Activated T-helper 1 cell treated with anti-CD3 and anti-CD28 coated beads, Interleukin-12 subunit alpha, Interleukin-12 subunit beta, Interleukin-2, Interleukin-4 antibody, amounts not matched to agents 30 ng/mL and 10 ng/mL and 1 ng/mL, durations not matched to agents 14 hours and 24 hours and 36 hours (primary cell): ENCODE data around the gene MGARP. TPM values are rescaled to one million over a fixed set of nuclear protein-coding genes. Genes with fewer than 3 reads are reported as not detected.

Source experiments
- DNase-seq: peaks from one replicate; pipeline ENCODE4 v3.0.0; 2021; ENCODE audit warnings: low spot score
- H3K27ac Mint-ChIP-seq: one replicate; pipeline ENCODE4 v1.8.0; 2021; ENCODE audit warnings: mild to moderate bottlenecking, mixed read lengths
- H3K27me3 Mint-ChIP-seq: one replicate; pipeline ENCODE4 v1.8.0; 2022; ENCODE audit warnings: mild to moderate bottlenecking, moderate library complexity, mixed read lengths; ENCODE audit not compliant: insufficient read depth
- H3K36me3 Mint-ChIP-seq: one replicate; pipeline ENCODE4 v1.8.0; 2021; ENCODE audit warnings: low read depth, mixed read lengths
- H3K4me1 Mint-ChIP-seq: one replicate; pipeline ENCODE4 v1.8.0; 2021; ENCODE audit warnings: low read depth, mixed read lengths
- H3K4me3 Mint-ChIP-seq: one replicate; pipeline ENCODE4 v1.8.0; 2021; ENCODE audit warnings: mild to moderate bottlenecking, moderate library complexity, mixed read lengths
- H3K9me3 Mint-ChIP-seq: one replicate; pipeline ENCODE4 v1.8.0; 2021; ENCODE audit warnings: mixed read lengths
- intact Hi-C: fragments of 100-400 bp; cut with micrococcal nuclease; formaldehyde crosslinking; loops from one replicate; pipeline ENCODE4 v1.15.1; 2024
- total RNA-seq: library from RNA; stranded (reverse); gene quantifications from 2 replicates; pipeline ENCODE4 v1.2.3, GENCODE V29; 2022

The MGARP gene
- total RNA-seq, 1 donor from 2014 or later = not detected

DNA sequence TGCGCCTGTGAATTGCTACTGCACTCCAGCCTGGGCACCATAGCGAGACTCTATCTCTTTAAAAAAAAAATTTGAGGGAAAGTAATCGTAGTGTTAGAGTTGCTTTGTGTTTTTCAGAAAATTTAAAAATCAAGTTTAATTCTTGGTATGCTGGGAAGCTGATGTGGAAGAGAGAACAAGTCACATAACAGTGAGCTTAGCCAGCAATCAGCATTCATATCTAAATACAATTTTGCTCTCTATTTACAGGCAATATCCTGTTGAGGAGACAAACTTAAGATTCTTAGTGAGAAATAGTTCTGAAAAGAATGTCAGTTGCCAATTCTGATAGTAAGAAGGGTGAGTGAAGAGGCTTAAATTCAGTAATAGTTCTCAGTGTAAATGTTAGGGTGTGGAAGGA, 31.9 kb upstream of the MGARP start:
- no peak for DNase-seq
- Mint-ChIP-seq H3K4me3 (no peak overlapping the region), H3K27me3 (no peaks in the 10 kb centered on the region), H3K27ac (no peak overlapping the region), H3K4me1 (peaks cover 54% of the 10 kb centered on the region), H3K9me3 (no peaks in the 10 kb centered on the region), H3K36me3 (peaks cover 16% of the 10 kb centered on the region)
- intact Hi-C loops = no loop called here

DNA sequence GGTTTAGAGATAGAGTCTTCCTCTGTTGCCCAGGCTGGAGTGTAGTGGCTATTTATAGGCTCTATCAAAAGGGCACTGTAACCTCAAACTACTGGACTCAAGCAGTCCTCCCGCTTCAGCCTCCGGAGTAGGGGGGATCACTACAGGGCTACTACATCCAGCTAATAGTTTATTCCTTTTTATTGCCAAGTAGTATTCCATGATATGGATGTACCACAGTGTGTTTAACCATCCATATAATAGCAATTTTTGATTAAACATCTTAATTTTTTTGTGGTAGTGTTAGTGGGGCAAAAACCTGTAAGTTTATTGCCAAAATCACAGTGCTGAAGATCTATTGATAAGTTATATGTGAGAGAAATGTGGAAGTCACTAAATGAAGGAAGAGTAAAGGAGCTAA, 24.9 kb upstream of the MGARP start:
- Mint-ChIP-seq H3K9me3 (peaks cover 4% of the 10 kb centered on the region), H3K27ac (no peak overlapping the region), H3K4me1 (peaks cover 57% of the 10 kb centered on the region), H3K27me3 (no peaks in the 10 kb centered on the region), H3K36me3 (peaks cover 33% of the 10 kb centered on the region), H3K4me3 (peak overlapping the region; percentile 33)
- DNase-seq = no peak
- intact Hi-C loops = loop anchor here (5.0 kb wide), 1 partner anchor 37 kb away; no protein-coding TSS in a partner anchor

DNA sequence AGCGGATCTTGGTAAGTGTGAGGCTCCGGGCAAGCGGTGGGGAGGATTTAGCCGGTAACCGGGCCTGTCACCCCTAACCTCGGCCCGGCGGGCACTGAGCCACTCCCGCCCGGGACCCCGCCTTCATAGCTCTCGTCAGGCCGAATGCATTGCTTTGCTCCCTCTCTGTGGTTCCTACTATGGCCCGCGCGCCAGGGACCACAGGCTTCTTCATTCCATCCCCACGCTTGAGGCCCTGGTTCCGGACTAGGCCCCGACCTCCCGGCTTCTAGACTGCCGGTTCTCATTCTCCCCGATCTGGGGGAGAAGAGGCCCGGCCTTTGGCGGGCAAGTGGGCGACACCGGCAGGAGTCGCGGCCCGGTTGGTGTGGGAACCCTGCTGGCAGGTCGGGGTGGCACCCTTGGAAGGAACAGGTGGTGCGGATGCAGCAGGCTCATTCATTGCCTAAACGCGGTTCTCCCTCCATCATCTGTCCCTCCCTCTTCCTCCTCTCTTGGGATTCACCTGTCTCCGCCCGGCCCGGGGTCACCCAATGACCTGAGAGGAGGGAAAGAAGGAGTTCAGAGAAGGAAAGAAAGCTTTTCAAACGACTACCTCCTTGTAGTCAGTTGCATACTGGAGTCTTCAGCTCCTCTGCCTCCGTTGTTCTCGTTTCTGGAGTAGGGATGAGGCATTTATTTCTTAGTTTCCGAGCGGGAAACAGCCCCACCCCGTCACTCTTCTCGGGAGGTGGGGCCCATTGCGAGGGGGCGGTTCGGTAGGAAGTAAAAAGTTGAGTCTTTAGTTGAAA, 22.0 kb upstream of the MGARP start, which contains the start of gene NDUFC1:
TSS of gene NDUFC1 (minus strand) at position 657 of the 791 bp plus-strand sequence. CDS start 6,679 bp downstream, outside the sequence.
- H3K4me3 Mint-ChIP-seq = peak within 1 kb of the TSS; percentile 95
- H3K27ac Mint-ChIP-seq = peak within 1 kb of the TSS; percentile 97
- H3K27me3 Mint-ChIP-seq = no peaks in the 10 kb centered on the region
- peak; percentile 61 for DNase-seq
- intact Hi-C loops = loop anchor here (1.0 to 5.0 kb wide), 10 partner anchors 29 to 287 kb away; partner anchors contain the start of genes NOCT and RAB33B
- H3K36me3 Mint-ChIP-seq = peaks cover 28% of the 10 kb centered on the region
- H3K9me3 Mint-ChIP-seq = peaks cover 4% of the 10 kb centered on the region
- peaks cover 69% of the 10 kb centered on the region for H3K4me1 Mint-ChIP-seq

DNA sequence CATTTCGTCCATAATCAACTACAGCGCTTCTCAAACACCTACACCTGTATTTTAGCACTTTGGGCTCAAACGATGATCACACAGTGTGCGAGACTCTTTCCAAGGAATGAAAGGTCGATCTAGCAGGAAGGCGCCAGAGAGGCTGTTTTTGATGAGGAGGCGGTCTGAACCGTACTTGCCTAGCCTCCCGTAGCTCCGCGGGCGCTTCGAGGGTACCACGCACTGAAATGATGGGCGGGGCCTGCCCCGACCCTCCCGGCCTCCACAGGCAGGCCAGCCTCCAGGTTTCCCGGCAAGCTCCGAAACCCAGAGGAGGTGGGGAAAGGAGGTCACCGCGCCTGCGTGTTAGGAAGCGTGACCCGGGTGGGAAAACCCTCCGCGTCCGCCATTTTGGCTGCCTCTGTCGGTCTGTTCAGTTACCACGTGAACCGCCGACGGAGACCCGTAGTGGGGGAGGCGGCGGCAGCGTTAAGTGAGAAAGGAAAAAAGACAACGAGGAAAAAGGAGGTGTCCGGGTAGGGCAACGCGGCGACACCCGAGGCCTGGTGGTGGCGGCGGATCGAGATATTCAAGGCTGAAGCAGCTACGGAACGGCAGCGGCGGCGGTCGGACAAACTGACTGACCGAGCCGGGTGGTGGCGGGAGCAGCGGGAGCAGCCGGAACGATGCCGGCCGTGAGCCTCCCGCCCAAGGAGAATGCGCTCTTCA, 21.2 kb upstream of the MGARP start, which contains the start of gene NAA15:
TSS of gene NAA15 (plus strand) at position 393 of the 708 bp plus-strand sequence. CDS start at position 666, 273 bp downstream.
- no peaks in the 10 kb centered on the region for H3K27me3 Mint-ChIP-seq
- peak within 1 kb of the TSS; percentile 95 for H3K4me3 Mint-ChIP-seq
- peak within 1 kb of the TSS; percentile 97 for H3K27ac Mint-ChIP-seq
- peaks cover 69% of the 10 kb centered on the region for H3K4me1 Mint-ChIP-seq
- H3K36me3 Mint-ChIP-seq = peaks cover 22% of the 10 kb centered on the region
- DNase-seq = peak; percentile 97
- intact Hi-C loops = loop anchor here (1.0 to 5.0 kb wide), 7 partner anchors 41 to 270 kb away; partner anchors contain the start of gene RAB33B
- H3K9me3 Mint-ChIP-seq = peaks cover 4% of the 10 kb centered on the region

DNA sequence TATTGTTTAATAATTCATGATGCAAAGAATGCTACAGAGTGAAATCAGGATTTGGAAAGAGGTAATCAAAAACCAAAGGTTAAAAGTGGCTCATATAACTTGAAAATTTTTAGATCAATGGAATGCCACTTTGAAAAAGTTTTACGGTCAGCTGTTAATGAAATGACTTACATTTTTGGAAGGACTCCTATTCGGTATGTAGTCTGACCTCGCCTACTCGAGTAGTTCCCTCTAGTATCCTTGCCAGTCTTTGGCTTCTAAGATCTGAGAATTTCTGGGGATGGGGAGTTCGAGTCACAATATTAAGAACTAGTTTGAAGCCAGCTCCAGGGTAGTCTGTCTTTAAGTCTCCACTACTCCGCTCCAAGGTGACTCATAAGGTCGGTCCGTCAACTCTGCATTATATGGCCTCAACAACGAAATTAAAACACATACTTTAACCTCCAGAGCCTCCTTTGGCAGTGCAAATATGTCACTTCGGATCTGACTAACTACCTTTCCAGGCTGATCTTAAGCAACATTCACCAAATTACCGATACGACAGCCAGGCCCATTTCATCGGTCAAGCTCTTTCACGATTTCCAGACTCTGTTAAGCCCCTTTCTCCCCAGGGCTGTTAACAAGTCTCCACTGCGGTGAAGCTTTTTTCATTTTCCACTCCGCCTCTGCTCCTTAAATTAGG, 20.5 kb upstream of the MGARP start:
- intact Hi-C loops = loop anchor here (1.0 to 5.0 kb wide), 7 partner anchors 42 to 270 kb away; partner anchors contain the start of gene RAB33B
- Mint-ChIP-seq H3K4me3 (peak overlapping the region; percentile 95), H3K4me1 (peaks cover 71% of the 10 kb centered on the region), H3K36me3 (peaks cover 20% of the 10 kb centered on the region), H3K27me3 (no peaks in the 10 kb centered on the region), H3K27ac (peak overlapping the region; percentile 97), H3K9me3 (peaks cover 4% of the 10 kb centered on the region)
- no peak for DNase-seq

DNA sequence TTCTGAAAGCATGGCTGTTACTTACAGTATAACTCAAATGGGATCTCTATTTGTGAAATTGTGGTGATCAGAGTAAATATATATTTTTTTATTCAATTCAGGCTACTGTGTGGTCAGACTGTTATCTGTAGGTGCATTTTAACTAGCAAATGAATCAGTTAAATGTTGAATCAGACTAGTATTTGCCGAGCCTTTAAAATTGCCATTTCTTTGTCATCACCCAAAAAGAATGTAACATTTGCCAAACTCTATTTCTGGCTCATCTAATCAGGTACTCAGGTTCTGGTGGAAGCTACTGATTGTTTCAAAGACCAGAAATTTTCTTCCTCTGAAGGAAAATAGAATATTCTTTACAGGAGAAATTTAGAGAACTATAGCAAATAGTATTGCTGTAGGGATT, 19.5 kb upstream of the MGARP start:
- no peaks in the 10 kb centered on the region for H3K9me3 Mint-ChIP-seq
- peaks cover 18% of the 10 kb centered on the region for H3K36me3 Mint-ChIP-seq
- intact Hi-C loops = loop anchor here (10.0 kb wide), 1 partner anchor 1075 kb away; the partner anchor contains the start of gene SCOC
- H3K27ac Mint-ChIP-seq = peak overlapping the region; percentile 97
- no peak for DNase-seq
- H3K4me1 Mint-ChIP-seq = peaks cover 67% of the 10 kb centered on the region
- H3K4me3 Mint-ChIP-seq = peak overlapping the region; percentile 95
- H3K27me3 Mint-ChIP-seq = no peaks in the 10 kb centered on the region

DNA sequence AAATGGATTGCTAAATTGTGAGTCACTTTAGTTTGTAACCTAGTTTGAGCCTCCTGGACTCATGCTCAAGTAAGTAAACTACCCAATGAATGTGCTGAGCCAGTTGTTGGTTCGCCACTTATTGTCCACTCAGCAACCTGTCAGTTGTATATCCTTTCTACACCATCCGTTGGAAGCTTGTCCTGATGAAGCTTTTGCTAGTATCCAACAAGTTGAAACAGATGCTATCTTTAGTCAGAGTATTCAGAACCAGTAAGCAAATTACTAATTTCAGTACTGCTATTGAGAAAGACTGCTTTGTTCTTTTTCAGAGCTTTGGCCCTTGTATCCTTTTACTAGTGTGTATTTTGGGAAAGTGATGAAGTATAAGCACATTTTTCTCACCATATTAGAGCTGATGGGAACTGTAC, 17.0 kb upstream of the MGARP start:
- intact Hi-C loops = loop anchor here (10.0 kb wide), 1 partner anchor 1078 kb away; the partner anchor contains the start of gene SCOC
- Mint-ChIP-seq H3K9me3 (no peaks in the 10 kb centered on the region), H3K4me3 (peak overlapping the region; percentile 22), H3K4me1 (peaks cover 48% of the 10 kb centered on the region), H3K36me3 (peaks cover 16% of the 10 kb centered on the region), H3K27me3 (no peaks in the 10 kb centered on the region), H3K27ac (no peak overlapping the region)
- no peak for DNase-seq

DNA sequence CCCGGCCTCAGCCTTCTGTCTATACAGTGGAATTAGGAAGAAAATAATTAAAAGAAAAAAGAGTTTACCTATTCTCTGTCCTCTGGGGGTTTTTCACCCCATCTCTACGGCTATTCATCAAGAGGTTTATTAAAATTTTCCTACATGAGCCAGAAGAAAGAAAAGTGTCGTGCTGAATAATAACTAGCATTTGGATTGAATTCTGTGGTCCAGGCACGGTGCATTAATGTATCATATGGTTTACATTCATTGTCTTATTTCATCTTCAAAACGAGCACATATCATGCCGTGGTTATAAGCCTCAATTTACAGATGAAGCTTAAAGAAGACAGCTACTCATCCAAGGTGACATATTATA, 15.9 kb upstream of the MGARP start:
- no peak for DNase-seq
- Mint-ChIP-seq H3K27me3 (no peaks in the 10 kb centered on the region), H3K27ac (peak overlapping the region; percentile 94), H3K36me3 (peaks cover 17% of the 10 kb centered on the region), H3K9me3 (no peaks in the 10 kb centered on the region), H3K4me1 (peaks cover 45% of the 10 kb centered on the region), H3K4me3 (peak overlapping the region; percentile 93)
- intact Hi-C loops = loop anchor here (1.0 to 10.0 kb wide), 7 partner anchors 30 to 1079 kb away; partner anchors contain the start of genes NOCT and SCOC

DNA sequence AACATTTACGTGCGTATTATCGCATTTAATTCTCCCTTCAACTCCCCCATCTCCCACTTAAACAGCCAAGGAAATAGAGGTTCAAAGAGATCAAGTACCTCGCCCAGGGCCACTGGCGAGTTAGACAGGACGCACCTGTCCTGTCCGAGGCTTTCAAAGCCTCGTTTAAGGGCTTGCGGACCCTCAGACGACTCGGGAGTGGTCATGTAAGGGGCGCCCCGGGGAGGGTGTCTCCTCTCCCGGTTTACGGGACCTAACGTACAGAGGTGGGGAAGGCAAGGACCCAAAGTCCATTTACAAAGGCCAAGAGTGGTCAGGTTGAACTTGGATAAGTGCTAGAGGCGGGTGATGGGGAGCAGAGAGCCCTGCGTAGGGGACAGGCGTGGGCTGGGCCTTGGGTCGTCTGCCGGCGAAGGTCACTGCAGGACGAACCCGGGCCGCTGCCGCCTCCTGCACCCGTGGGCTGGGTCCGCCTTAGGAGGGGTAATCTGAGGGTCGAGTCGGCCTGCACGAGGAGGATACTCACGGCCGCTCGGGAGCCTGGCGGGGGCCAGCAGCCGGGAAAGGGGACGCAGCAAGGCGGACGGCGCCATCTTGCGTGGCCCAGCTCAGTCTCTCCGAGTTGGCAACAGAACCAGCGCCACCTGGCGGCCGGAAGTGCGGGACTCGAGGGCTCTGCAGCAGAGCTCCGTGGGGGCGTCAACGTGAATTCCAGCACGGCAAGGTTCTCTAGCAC, 15.3 kb upstream of the MGARP start:
- Mint-ChIP-seq H3K9me3 (no peaks in the 10 kb centered on the region), H3K36me3 (peaks cover 17% of the 10 kb centered on the region), H3K27ac (peak overlapping the region; percentile 94), H3K4me3 (peak overlapping the region; percentile 93), H3K4me1 (peaks cover 39% of the 10 kb centered on the region), H3K27me3 (no peaks in the 10 kb centered on the region)
- peak; percentile 92 for DNase-seq
- intact Hi-C loops = loop anchor here (1.0 to 10.0 kb wide), 7 partner anchors 29 to 1079 kb away; partner anchors contain the start of genes NOCT and SCOC

DNA sequence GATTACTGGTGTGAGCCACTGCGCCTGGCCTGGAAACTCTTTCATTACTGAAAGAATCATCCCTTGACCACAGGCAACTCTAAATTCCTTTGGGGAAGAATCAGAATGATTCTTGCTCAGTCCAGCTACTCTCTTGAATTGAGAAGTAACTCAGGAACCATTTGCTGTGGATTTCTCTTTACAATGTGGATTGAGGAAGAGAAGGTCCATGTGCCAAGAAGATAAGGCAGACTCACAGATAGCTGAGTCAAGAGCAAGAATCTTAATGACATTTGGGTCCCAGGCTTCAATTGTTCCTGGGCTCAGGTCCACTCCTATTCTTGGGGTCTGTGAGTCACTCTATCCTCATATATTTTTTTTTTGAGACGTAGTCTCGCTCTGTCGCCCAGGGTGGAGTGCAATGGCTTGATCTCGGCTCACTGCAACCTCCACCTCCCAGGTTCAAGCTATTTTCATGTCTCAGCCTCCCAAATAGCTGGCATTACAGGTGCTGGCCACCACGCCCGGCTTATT, 6.2 kb upstream of the MGARP start:
- Mint-ChIP-seq H3K4me3 (no peak overlapping the region), H3K4me1 (no peaks in the 10 kb centered on the region), H3K36me3 (peaks cover 15% of the 10 kb centered on the region), H3K27me3 (peaks cover 22% of the 10 kb centered on the region), H3K9me3 (peaks cover 23% of the 10 kb centered on the region), H3K27ac (no peak overlapping the region)
- no peak for DNase-seq
- intact Hi-C loops = no loop called here

DNA sequence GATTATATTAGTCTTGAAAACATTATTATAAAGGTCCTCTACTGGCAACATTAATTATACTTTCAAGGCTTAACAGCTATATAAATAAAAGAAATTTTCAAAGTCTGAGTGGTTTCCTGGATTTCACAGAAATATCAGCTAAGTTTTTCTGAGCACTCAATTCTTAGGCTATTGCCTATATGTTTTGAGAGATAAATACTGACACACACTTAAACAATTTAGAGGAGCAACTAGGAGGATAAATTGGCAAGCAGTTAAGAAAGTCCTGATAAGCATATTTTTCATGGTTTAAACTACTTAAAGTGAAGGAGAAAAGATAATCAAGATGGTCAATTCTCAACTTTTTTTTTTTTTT, 2.7 kb upstream of the MGARP start:
- no peak overlapping the region for H3K4me3 Mint-ChIP-seq
- H3K9me3 Mint-ChIP-seq = peaks cover 23% of the 10 kb centered on the region

More for the DNA sequence above, 2.7 kb upstream of the MGARP start:
- Mint-ChIP-seq H3K27ac (no peak overlapping the region), H3K4me1 (peaks cover 13% of the 10 kb centered on the region), H3K36me3 (peaks cover 6% of the 10 kb centered on the region), H3K27me3 (peaks cover 56% of the 10 kb centered on the region)
- no peak for DNase-seq
- intact Hi-C loops = no loop called here
